T47D (cell line): ENCODE measurements around the gene PSME1.

Experiments used
- DNase-seq, 2 experiments: peaks; one replicate each; pipeline versions ENCODE4 v3.0.0 to v3.0.0-alpha.2; 2011 to 2012; ENCODE audit warnings: low read depth in 1 of 2, low spot score in 1 of 2
- JUND ChIP-seq: IDR thresholded peaks from 2 replicates; pipeline ENCODE4 v1.6.1; 2012; ENCODE audit warnings: low read depth
- in situ Hi-C: cut with HindIII; loops from 2 replicates; pipeline ENCODE4 v1.10.0; 2016; ENCODE audit warnings: low sequenced_read_pairs, low pct_unique_long_range_greater_than_20kb

The PSME1 gene

DNA sequence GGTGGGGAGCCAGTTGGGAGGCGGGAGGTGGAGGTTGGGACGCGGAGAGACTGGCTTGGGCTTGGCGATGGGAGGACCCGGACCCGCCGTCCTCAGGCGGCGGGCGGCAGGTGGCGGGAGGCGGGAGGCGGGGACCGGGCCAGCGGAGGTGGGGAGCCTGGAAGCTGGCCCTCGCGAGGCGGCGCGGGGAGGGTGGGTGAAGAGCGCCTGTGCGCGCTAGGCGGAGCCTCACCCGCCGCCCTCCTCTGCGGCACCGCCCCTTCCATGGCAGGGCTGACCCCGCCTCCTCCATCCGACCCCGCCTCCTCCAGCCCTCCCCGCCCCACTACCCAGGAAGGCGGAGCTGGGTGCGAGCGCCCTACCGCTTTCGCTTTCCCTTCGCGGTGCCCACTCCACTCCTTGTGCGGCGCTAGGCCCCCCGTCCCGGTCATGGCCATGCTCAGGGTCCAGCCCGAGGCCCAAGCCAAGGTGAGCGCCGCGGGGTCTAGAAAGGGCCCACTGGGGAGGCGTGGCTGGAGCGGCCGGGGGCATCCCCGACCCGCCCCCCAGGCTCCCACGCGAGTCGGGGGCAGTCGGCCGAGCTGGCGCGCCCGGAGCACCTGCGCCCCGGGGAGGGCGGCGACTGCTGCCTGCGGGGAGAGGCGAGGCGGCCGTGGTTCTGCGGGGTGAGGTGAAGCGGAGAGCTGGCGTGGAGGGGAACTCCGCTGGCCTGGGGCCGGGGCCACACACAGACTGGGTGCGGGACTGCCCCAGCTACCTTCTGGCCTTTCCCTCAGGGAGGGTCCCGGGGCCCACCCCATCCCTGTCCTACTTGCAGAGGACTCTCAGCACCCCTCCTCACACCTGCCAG is at the start of gene PSME1:
Gene PSME1, plus strand, starts transcription at position 361 of the 850 bp plus-strand sequence. Its CDS starts 69 bp downstream, at position 430.
- in situ Hi-C loops: no loop called here

DNA sequence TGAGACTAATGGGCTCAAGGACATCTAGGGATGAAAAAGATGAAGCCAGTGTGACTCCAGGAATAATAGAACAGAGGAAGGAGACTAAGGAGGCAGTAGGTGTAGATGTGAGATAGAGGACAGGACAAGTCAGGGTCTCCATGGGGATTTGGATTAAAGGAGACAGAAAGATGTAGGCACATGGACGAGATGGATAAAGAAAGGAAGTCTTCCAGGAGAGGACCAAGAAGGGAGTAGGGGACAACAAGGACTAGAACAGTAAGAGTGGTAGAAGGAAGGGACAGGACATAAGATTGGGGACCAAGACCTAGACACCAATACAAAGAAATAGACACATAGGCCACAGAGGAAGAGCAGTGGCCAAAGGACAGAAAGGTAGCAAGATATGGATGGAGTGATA is 49.0 kb upstream of the PSME1 start:
- in situ Hi-C loops: no loop called here
- TF ChIP-seq JUND: no peak
- no peak for DNase-seq

More for the DNA sequence above, at the start of gene PSME1:
- TF ChIP-seq JUND: no peak
- peak; percentile 71 to 92 for DNase-seq

GRCh38 chr14:24088095-24088494 is 47.9 kb upstream of the PSME1 start:
- in situ Hi-C loops: no loop called here
- no peak for DNase-seq
- TF ChIP-seq JUND: no peak

GRCh38 chr14:24089890-24090289 is 46.1 kb upstream of the PSME1 start:
- DNase-seq: no peak
- in situ Hi-C loops: no loop called here
- no peak for TF ChIP-seq JUND

DNA sequence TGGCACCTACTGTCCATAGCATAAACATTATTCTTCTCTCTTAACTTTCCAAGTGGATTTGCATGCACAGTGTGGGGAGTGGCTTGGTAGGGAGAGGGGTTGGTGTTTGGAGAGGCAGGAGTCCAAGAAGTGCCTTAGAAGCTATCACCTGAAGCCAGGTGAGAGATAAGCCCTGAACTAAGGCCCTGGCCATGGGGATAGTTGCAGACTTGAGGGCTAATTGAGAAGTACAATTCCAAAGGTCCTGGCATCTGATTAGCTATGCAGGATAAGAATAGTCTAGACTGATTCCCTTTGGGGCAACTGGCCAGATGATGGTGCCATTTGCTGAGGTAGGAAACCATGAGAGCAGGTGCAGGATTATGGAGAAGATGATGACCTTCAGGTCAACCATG is 43.9 kb upstream of the PSME1 start:
- in situ Hi-C loops: no loop called here
- TF ChIP-seq JUND: no peak
- no peak for DNase-seq

DNA sequence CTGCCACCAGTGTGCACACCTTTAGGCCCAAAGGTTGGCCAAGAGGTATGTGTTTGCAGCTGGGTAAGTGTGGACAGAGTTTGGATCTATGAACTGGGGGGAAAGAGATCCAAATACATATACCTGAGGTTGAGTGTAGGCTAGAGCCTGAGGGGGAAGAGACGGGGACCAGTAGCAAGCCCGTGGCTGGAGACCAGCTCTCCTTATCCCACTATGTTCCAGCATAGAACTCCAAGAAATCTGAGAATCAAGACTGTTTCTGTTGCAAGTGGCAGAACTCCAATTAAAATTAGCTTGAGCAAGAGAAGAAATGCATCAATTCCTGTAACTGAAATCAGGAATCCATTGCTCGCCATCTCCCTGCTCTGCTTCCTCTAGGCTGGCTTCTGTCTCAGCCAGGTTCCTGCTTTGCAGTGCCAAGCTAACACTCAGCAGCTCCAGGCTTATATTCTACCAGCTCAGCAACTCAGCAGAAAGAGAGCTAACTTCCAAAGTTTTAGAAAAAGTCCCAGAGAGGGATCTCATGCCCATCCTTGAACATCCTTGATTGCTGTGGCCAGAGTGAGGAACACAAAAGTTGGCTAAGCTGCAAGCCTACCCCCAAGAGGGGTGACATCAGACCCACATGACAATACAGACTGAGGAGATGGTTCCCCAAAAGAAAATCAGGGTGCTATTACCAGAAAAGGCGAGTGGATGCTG is 43.3 kb upstream of the PSME1 start:
- in situ Hi-C loops: no loop called here
- no peak for DNase-seq
- no peak for TF ChIP-seq JUND

DNA sequence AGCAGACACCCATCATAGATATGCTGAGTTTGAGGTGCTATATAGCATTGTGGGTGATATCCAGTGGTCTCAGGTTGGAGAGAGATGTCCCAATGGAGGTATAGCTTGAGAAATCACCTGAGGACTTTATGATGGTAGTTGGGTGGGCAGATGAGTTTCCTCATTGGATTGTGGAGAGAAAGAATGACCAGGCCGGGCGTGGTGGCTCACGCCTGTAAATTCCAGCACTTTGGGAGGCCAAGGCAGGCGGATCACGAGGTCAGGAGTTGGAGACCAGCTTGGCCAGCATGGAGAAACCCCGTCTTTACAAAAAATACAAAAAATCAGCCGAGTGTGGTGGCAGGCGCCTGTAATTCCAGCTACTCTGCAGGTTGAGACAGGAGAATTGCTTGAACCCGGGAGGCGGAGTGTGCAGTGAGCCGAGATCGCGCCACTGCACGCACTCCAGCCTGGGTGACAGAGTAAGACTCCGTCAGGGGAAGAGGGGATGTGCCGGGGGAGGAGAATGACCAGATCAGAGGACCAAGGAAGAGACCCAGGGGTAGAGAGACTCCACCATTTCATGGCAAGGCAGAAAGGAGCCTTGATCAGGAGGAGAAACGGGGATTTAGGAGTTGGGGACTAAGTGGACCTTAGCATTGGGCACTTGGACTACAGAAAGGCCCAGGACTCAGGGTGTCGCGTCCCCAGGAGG is 42.6 kb upstream of the PSME1 start:
- TF ChIP-seq JUND: no peak
- DNase-seq: no peak
- in situ Hi-C loops: no loop called here

GRCh38 chr14:24093901-24094840 is 41.8 kb upstream of the PSME1 start, which contains the start of gene PCK2:
TSS of gene PCK2 (plus strand) at chr14:24094311. CDS start at chr14:24094406, 95 bp downstream.
- in situ Hi-C loops: no loop called here
- peak; percentile 87 to 94 for DNase-seq
- TF ChIP-seq JUND: no peak

DNA sequence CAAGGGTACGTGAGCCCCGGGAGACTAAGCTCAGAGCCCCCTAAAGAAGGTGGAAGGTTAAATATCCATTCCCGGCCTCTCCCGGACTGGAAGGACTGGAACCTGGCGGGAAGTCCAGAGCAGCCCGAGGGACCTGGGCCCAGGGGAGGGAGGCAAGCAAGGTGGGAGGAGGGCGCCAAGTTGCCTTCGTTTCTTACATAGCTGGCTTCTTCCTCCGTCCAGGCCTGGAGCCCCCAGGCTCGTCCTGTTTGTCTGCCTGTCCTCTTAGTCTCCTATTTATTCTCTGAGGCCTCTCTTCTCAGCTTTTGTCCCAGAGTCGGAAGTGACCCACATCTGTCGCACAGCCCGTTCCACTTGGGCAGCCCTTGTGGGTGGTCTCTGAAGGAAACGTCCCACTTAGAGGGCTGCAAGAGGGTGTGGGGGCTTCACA is 41.1 kb upstream of the PSME1 start:
- in situ Hi-C loops: no loop called here
- DNase-seq: no peak

DNA sequence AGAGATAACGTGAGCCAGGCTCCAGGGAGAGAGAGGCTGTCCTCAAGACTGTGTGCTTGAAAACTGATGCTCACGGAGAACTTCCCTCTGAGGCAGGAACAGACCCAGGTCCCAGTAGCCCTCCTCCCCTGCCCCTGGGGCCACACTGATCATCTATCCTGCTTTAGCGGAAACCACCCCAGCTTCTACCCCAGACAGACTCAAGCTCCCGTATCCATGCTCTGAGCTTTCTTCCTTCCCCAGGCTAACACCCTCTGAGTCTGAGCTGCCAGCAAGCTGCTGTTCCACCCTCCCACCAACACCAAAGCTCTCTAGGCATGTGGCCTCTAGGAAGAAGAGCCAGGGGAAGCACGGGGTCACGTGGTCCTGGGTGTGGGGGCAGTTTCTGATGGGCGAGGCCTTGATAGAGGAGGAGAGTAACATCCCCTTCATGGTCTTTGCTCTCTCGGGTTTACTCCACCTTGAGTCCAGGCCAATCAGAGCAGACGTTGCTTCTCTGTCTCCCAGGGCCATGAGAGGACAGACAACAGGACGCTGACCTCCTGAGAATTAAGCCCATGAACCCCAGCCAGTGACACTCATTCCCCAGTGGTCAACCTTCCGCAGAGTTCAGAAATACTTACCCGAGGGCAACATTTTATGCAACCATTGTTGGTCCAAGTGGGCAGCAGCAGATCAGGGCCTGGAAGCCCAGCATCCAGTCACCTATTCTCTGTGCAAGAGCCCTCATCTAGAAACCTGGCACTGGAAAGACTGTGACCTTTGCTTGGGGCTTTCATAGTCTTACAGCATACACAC is 40.5 kb upstream of the PSME1 start:
- peak in 1 of 2 experiments; percentile 26 for DNase-seq
- in situ Hi-C loops: no loop called here

More for the DNA sequence above, 41.1 kb upstream of the PSME1 start:
- no peak for TF ChIP-seq JUND

More for the DNA sequence above, 40.5 kb upstream of the PSME1 start:
- TF ChIP-seq JUND: no peak
